Gastroesophageal sphincter (tissue), 4 donors: ENCODE results near the gene BMP7. TPM values are rescaled to one million over a fixed set of nuclear protein-coding genes. Genes with fewer than 3 reads are reported as not detected.
"Not testable (repeated sequence)": the region's sequence is repeated elsewhere in the genome, so short reads cannot be mapped to it uniquely, and the experiment has no call there.

ENCODE experiments used
- ATAC-seq: fragments of 150-250 bp; one replicate; pipeline ENCODE4 v1.9.1; 2016; ENCODE audit warnings: mild to moderate bottlenecking, moderate library complexity
- H3K27ac ChIP-seq, 4 donors: fragments of 200-600 bp; sonication (generic) in 3 of 4; 1 replicate in 3 of 4; 2 replicates in 1 of 4; pipeline ENCODE4 v1.5.1; 2016 to 2019
- H3K27me3 ChIP-seq: fragments of 200-600 bp; sonication (generic); one replicate; pipeline ENCODE4 v1.5.1; 2019
- H3K36me3 ChIP-seq, 2 donors: fragments of 200-600 bp; sonication (generic); one replicate each; pipeline ENCODE4 v1.5.1; 2019; ENCODE audit warnings: control low read depth in 1 of 2
- H3K4me1 ChIP-seq, 3 donors: fragments of 200-600 bp; sonication (generic); 1 replicate in 2 of 3; 2 replicates in 1 of 3; pipeline ENCODE4 v1.5.1; 2016 to 2019; ENCODE audit warnings: control low read depth in 2 of 3
- H3K4me3 ChIP-seq, 2 donors: fragments of 200-600 bp; sonication (generic); one replicate each; pipeline ENCODE4 v1.5.1; 2019; ENCODE audit warnings: mild to moderate bottlenecking in 1 of 2, moderate library complexity in 1 of 2
- H3K9me3 ChIP-seq, 3 donors: fragments of 200-600 bp; sonication (generic); one replicate each; pipeline ENCODE4 v1.5.1; 2017 to 2019; ENCODE audit warnings: control low read depth in 2 of 3
- EP300 ChIP-seq: sonication (generic); formaldehyde crosslinking; IDR thresholded peaks from one replicate; pipeline ENCODE4 v1.6.1; 2017; ENCODE audit warnings: antibody characterized with exemption, mild to moderate bottlenecking
- POLR2A ChIP-seq, 2 donors: fragments of 450-650 bp; IDR thresholded peaks; one replicate each; pipeline ENCODE4 v1.6.1; 2017; ENCODE audit warnings: antibody characterized with exemption in 2 of 2, mild to moderate bottlenecking in 2 of 2, moderate library complexity in 1 of 2
- POLR2AphosphoS5 ChIP-seq: sonication (generic); formaldehyde crosslinking; IDR thresholded peaks from one replicate; pipeline ENCODE4 v1.6.1; 2017; ENCODE audit warnings: antibody characterized with exemption
- WGBS, 2 donors: methylation state at CpG; one replicate each; pipeline ENCODE4 v1.1.5; 2018; ENCODE audit warnings: low coverage in 1 of 2; 5-methylcytosine and 5-hydroxymethylcytosine counted together
- total RNA-seq, 4 donors: library from RNA; depleted of rRNA; stranded (reverse); fragments of >200 nt; gene quantifications; one replicate each; pipeline ENCODE4 v1.1.0, GENCODE V29; 2016
- TF ChIP-seq, protein P1 (sequence below), 4 experiments: fragments of 200-600 bp in 2 of 4; fragments of 450-650 bp in 2 of 4; sonication (generic) in 1 of 4; IDR thresholded peaks; one replicate each; pipeline ENCODE4 v1.5.1; 2017 to 2019; ENCODE audit warnings: antibody characterized with exemption in 4 of 4, mild to moderate bottlenecking in 2 of 4, moderate library complexity in 2 of 4

The BMP7 gene
- total RNA-seq, 4 donors from 2014 or later: 0.16 to 10.8 (median 5.0) TPM

DNA sequence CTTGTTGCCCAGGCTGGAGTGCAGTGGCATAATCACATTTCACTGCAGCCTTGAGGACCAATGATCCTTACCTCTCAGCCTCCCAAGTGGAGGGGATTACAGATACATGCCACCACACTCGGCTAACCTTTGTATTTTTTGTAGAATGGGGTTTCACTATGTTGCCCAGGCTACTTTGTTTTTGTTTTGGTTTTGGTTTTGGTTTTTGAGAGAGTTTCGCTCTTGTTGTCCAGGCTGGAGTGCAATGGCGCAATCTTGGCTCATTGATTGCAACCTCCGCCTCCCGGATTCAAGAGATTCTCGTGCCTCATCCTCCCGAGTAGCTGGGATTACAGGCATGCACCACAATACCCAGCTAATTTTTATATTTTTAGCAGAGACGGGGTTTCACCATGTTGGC is 105.5 kb downstream of the BMP7 start:
- no peaks in the 10 kb centered on the region for H3K9me3 ChIP-seq
- TF ChIP-seq EP300 (no peak), POLR2AphosphoS5 (no peak)

DNA sequence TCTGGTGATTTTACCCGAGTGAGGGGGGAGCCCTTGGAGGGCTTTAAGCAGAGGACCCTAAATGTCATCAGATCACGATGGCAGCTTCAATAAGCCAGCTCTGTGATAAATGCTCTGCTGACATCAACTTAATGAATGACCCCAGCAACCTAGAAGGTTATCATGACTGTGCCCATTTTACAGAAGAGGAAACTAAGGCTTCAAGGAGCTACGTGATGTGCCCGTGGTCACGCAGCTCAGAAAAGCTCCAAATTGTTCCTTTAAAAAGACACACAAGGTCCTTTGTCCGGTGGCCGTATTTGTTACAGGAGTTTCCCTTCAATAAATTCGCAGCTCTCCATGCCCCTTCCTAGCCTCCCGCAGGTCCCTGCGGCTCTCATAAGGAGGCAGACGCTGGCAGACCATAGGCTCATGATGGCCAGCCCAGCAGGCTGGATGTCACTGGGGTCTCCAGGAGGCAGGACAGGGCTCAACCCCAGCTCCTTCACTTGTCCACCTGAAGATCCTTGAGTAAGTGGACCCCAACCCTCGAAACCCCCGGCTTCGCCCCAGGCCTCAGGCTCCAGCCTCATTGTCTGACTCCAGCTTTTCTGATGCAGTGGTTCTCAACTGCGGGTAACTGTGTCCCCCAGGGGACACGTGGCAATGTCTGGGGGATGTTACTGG is 106.4 kb downstream of the BMP7 start:
- ATAC-seq: no peak
- Histone ChIP-seq H3K27ac (no peak overlapping the region), H3K36me3 (no peaks in the 10 kb centered on the region), H3K4me3 (no peak overlapping the region), H3K9me3 (no peaks in the 10 kb centered on the region), H3K4me1 (no peaks in the 10 kb centered on the region), H3K27me3 (peaks cover 20% of the 10 kb centered on the region)
- 71 to 79% methylated on average over 7 to 8 of the region's 16 CpGs for WGBS, 2 donors
- TF ChIP-seq POLR2AphosphoS5 (no peak), EP300 (no peak), POLR2A (IDR thresholded peaks at IDR 0.05) (no peak)
- TF ChIP-seq, protein P1, sequence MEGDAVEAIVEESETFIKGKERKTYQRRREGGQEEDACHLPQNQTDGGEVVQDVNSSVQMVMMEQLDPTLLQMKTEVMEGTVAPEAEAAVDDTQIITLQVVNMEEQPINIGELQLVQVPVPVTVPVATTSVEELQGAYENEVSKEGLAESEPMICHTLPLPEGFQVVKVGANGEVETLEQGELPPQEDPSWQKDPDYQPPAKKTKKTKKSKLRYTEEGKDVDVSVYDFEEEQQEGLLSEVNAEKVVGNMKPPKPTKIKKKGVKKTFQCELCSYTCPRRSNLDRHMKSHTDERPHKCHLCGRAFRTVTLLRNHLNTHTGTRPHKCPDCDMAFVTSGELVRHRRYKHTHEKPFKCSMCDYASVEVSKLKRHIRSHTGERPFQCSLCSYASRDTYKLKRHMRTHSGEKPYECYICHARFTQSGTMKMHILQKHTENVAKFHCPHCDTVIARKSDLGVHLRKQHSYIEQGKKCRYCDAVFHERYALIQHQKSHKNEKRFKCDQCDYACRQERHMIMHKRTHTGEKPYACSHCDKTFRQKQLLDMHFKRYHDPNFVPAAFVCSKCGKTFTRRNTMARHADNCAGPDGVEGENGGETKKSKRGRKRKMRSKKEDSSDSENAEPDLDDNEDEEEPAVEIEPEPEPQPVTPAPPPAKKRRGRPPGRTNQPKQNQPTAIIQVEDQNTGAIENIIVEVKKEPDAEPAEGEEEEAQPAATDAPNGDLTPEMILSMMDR (IDR thresholded peaks at IDR 0.05): no peak

More for the DNA sequence above, 105.5 kb downstream of the BMP7 start:
- Histone ChIP-seq H3K27ac (no peak overlapping the region), H3K4me3 (no peak overlapping the region), H3K27me3 (peaks cover 20% of the 10 kb centered on the region), H3K4me1 (no peaks in the 10 kb centered on the region), H3K36me3 (no peaks in the 10 kb centered on the region)
- no peak for ATAC-seq
- 84 to 90% methylated on average over 2 to 4 of the region's 8 CpGs for WGBS, 2 donors

DNA sequence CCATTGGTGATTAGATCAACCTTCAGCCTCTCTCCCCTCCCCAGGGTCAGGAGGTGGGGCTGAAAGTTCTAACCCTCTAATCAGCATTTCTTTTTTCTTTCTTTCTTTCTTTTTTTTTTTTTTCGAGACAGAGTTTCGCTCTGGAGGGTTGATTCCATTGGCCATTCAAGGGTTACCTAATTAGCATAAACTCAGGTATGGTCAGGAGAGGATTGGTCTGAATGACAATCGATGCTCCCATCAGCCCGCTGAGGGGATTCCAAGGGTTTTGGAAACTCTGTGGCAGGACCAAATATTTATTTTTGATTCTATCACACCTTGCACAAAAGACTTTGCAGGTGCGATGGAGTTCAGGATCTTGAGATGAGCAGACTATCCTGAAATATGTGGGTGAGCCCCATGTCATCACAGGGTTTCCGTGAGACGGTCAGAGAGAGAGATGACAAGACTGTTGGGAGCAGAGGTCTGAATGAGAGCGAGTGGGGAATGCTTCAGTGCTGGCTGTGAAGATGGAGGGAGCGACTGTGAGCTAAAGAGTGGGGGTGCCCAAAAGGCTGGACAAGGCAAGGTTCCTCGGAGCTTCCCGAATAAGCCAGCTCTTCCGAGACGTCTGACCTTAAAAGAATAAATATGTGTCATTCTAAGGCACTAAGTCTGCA is 107.1 kb downstream of the BMP7 start:
- Histone ChIP-seq H3K4me1 (no peaks in the 10 kb centered on the region), H3K4me3 (no peak overlapping the region), H3K27ac (no peak overlapping the region), H3K27me3 (peaks cover 16% of the 10 kb centered on the region), H3K9me3 (no peaks in the 10 kb centered on the region), H3K36me3 (no peaks in the 10 kb centered on the region)
- TF ChIP-seq POLR2AphosphoS5: no peak
- no peak for TF ChIP-seq EP300
- no peak for TF ChIP-seq POLR2A (IDR thresholded peaks at IDR 0.05)
- TF ChIP-seq, protein P1 (IDR thresholded peaks at IDR 0.05): no peak
- no peak for ATAC-seq
- WGBS, 2 donors: 60 to 69% methylated on average over 2 to 10 of the region's 13 CpGs

DNA sequence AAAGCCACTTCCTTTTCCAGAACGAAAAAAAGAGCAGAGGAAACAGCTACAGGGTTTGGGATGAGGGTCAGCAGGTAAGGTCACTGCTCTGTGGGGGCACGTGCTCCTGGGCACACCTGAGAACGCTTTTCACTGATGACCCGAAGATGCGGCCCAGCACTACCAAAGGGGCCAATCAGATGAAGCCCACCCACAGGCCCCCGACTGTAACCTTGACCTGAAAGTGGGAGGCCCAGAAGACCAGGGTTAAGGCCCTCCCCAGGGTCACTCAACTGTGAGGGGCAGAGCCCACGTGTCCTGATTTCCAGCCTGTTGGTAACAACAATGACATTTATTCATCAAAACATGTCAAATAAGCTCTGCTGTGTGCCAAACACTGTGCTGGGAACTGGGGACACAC is 108.0 kb downstream of the BMP7 start:
- Histone ChIP-seq H3K27ac (no peak overlapping the region), H3K4me3 (no peak overlapping the region), H3K4me1 (no peaks in the 10 kb centered on the region), H3K36me3 (no peaks in the 10 kb centered on the region), H3K9me3 (no peaks in the 10 kb centered on the region), H3K27me3 (peaks cover 16% of the 10 kb centered on the region)
- no peak for ATAC-seq
- TF ChIP-seq, protein P1 (IDR thresholded peaks at IDR 0.05): no peak
- no peak for TF ChIP-seq POLR2AphosphoS5
- TF ChIP-seq POLR2A (IDR thresholded peaks at IDR 0.05): no peak
- no peak for TF ChIP-seq EP300
- WGBS, 2 donors: no CpG with 5 or more reads among the region's 7 CpGs

DNA sequence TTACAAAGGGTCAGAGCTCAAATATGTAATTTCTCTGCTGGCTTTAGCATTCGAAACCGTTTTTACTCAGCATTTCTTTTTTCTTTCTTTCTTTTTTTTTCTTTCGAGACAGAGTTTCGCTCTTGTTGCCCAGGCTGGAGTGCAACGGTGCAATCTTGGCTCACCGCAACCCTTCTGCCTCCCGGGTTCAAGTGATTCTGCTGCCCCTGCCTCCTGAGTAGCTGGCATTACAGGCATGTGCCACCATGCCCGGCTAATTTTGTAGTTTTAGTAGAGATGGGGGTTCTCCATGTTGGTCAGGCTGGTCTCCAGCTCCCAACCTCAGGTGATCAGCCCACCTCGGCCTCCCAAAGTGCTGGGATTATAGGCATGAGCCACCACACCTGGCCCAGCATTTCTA is 108.7 kb downstream of the BMP7 start:
- 74 to 75% methylated on average over 3 to 7 of the region's 9 CpGs for WGBS, 2 donors
- H3K4me1 ChIP-seq, H3K27ac ChIP-seq, H3K4me3 ChIP-seq, H3K36me3 ChIP-seq, ATAC-seq, H3K9me3 ChIP-seq: not testable (repeated sequence)
- H3K27me3 ChIP-seq: peaks cover 16% of the 10 kb centered on the region

DNA sequence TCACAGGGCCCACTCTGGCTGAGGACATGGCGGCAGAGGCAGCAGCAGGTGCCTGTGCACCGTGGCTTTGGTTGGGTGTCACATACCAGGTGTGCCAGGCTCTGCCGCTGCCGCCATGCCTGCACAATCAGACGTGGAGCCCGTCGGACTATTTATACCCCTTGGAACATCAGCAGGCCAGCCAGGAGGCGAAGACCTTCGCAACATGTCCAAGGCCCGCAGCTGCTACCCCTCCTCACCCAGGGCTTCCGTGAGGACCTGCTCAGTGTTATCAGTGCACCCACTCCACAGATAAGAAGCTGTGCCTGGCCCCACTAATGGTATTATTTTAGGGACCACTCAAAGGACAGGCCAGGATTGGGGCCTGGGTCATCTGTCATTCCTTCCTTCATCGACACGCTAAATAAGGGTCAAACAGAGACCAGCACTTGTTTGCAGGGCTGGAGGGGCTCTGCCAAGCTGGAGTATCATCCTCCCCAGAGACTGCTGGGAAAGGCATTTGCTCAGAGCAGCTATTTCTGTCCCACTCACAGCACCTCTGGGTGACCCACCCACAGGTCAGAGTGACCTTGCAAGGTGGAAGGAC is 109.2 kb downstream of the BMP7 start:
- Histone ChIP-seq H3K9me3 (no peaks in the 10 kb centered on the region), H3K36me3 (no peaks in the 10 kb centered on the region), H3K4me3 (no peak overlapping the region), H3K4me1 (no peaks in the 10 kb centered on the region), H3K27me3 (peaks cover 16% of the 10 kb centered on the region), H3K27ac (no peak overlapping the region)
- TF ChIP-seq, protein P1 (IDR thresholded peaks at IDR 0.05): no peak
- TF ChIP-seq POLR2A (IDR thresholded peaks at IDR 0.05): no peak
- TF ChIP-seq POLR2AphosphoS5: no peak
- TF ChIP-seq EP300: no peak
- 100% methylated on average over 2 of the region's 13 CpGs; no CpG with 5 or more reads in 1 of the 2 donors for WGBS, 2 donors
- ATAC-seq: no peak
